DOHH2 (cell line): ENCODE data around the gene FRMD4B.

Source experiments
- H3F3A ChIP-seq: fragments of 200-600 bp; sonication (generic), shearing (Covaris generic); 2 replicates; pipeline ENCODE4 v1.6.0; 2016; ENCODE audit warnings: antibody characterized with exemption, mild to moderate bottlenecking; ENCODE audit not compliant: control insufficient read depth, insufficient read depth
- H3K27ac ChIP-seq: fragments of 200-600 bp; sonication (generic); 2 replicates; pipeline ENCODE4 v1.5.1; 2014; ENCODE audit warnings: low read depth, mild to moderate bottlenecking, low read length, moderate library complexity
- H3K27me3 ChIP-seq: fragments of 200-600 bp; sonication (generic); 2 replicates; pipeline ENCODE4 v1.6.1; 2014; ENCODE audit warnings: mild to moderate bottlenecking, low read length, mixed read lengths; ENCODE audit not compliant: control insufficient read depth
- H3K36me3 ChIP-seq: fragments of 200-600 bp; sonication (generic); 2 replicates; pipeline ENCODE4 v1.6.1; 2014; ENCODE audit warnings: mild to moderate bottlenecking, low read length, moderate library complexity, mixed read lengths; ENCODE audit not compliant: control insufficient read depth
- H3K4me1 ChIP-seq: fragments of 200-600 bp; sonication (generic); 2 replicates; pipeline ENCODE4 v1.6.1; 2014; ENCODE audit warnings: mild to moderate bottlenecking, low read length, mixed read lengths; ENCODE audit not compliant: control insufficient read depth
- H3K4me2 ChIP-seq: fragments of 200-600 bp; sonication (generic); 2 replicates; pipeline ENCODE4 v1.6.0; 2014; ENCODE audit warnings: mild to moderate bottlenecking, low read length, moderate library complexity
- H3K4me3 ChIP-seq: fragments of 200-600 bp; sonication (generic); 2 replicates; pipeline ENCODE4 v1.5.1; 2014; ENCODE audit warnings: mild to moderate bottlenecking, low read length, mixed read lengths
- H3K79me2 ChIP-seq: fragments of 200-600 bp; sonication (generic); 2 replicates; pipeline ENCODE4 v1.6.1; 2014; ENCODE audit warnings: mild to moderate bottlenecking, low read length, mixed read lengths; ENCODE audit not compliant: control insufficient read depth
- H3K9me2 ChIP-seq: fragments of 200-600 bp; sonication (generic); replicated peaks from 2 replicates; pipeline ENCODE4 v1.6.1; 2014; ENCODE audit warnings: mild to moderate bottlenecking, low read length, mixed read lengths; ENCODE audit not compliant: control insufficient read depth
- H3K9me3 ChIP-seq: fragments of 200-600 bp; sonication (generic); 2 replicates; pipeline ENCODE4 v1.6.1; 2014; ENCODE audit warnings: antibody characterized with exemption, low read length, mixed read lengths; ENCODE audit not compliant: control insufficient read depth, insufficient read depth
- H4K20me1 ChIP-seq: fragments of 200-600 bp; sonication (generic); 2 replicates; pipeline ENCODE4 v1.6.0; 2014; ENCODE audit warnings: low read depth, mild to moderate bottlenecking, antibody characterized with exemption, low read length, moderate library complexity; ENCODE audit not compliant: control insufficient read depth, insufficient read depth
- CTCF ChIP-seq: fragments of 200-600 bp; sonication (generic); IDR thresholded peaks from one replicate; pipeline ENCODE4 v1.5.1; 2014; ENCODE audit warnings: antibody characterized with exemption, mild to moderate bottlenecking, low read depth, low read length; ENCODE audit not compliant: poor library complexity, severe bottlenecking
- EZH2phosphoT487 ChIP-seq: fragments of 200-600 bp; sonication (generic); IDR thresholded peaks from 2 replicates; pipeline ENCODE4 v1.6.1; 2017; ENCODE audit warnings: borderline replicate concordance, mild to moderate bottlenecking, antibody characterized with exemption, low read length, moderate library complexity, mixed read lengths

The FRMD4B gene

DNA sequence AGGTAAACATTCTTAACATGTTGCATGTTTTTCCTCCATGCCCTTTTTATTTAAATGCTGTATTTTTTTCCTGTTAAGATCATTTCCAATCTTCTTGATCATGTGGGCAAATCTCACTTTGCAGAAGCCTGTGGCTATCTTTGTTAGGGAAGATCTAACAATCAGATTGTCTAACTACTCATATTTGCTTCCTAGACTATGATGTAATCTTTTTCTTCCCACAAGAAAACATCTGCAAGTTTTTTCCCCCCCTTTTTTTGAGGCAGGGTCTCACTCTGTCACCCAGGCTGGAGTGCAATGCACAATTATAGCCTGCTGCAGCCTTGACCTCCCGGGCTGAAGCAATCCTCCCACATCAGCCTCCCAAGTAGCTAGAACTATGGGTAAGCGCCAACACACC, 248.5 kb downstream of the FRMD4B start:
- no peak overlapping the region for H3K27ac ChIP-seq
- peaks cover 8% of the 10 kb centered on the region for H3K27me3 ChIP-seq
- no peaks in the 10 kb centered on the region for H3K4me1 ChIP-seq
- no peaks in the 10 kb centered on the region for H3K36me3 ChIP-seq
- no peak overlapping the region for H3K4me2 ChIP-seq
- no peaks in the 10 kb centered on the region for H3K9me3 ChIP-seq
- TF ChIP-seq CTCF (no peak), EZH2phosphoT487 (no peak)
- H4K20me1 ChIP-seq = no peaks in the 10 kb centered on the region
- no peaks in the 10 kb centered on the region for H3F3A ChIP-seq
- no peaks in the 10 kb centered on the region for H3K9me2 ChIP-seq
- no peak overlapping the region for H3K4me3 ChIP-seq
- H3K79me2 ChIP-seq = no peaks in the 10 kb centered on the region

GRCh38 chr3:69137005-69137404, 248.9 kb downstream of the FRMD4B start:
- Histone ChIP-seq H3K27ac (no peak overlapping the region), H3K9me3 (no peaks in the 10 kb centered on the region), H3K79me2 (no peaks in the 10 kb centered on the region), H3K27me3 (peaks cover 8% of the 10 kb centered on the region), H4K20me1 (no peaks in the 10 kb centered on the region), H3K4me1 (no peaks in the 10 kb centered on the region), H3K4me3 (no peak overlapping the region), H3F3A (no peaks in the 10 kb centered on the region), H3K9me2 (no peaks in the 10 kb centered on the region), H3K36me3 (no peaks in the 10 kb centered on the region), H3K4me2 (no peak overlapping the region)
- TF ChIP-seq EZH2phosphoT487 (no peak), CTCF (no peak)

- peaks cover 18% of the 10 kb centered on the region; the same call in 1 of the 2 replicates for H3K27me3 ChIP-seq
- H3F3A ChIP-seq = no peaks in the 10 kb centered on the region
- no peaks in the 10 kb centered on the region for H3K9me2 ChIP-seq
- no peak overlapping the region for H3K4me2 ChIP-seq
- H3K36me3 ChIP-seq = no peaks in the 10 kb centered on the region
- no peak overlapping the region for H3K4me3 ChIP-seq
- no peaks in the 10 kb centered on the region for H3K79me2 ChIP-seq
- H3K4me1 ChIP-seq = no peaks in the 10 kb centered on the region
- H3K27ac ChIP-seq = no peak overlapping the region
- no peaks in the 10 kb centered on the region for H3K9me3 ChIP-seq
- H4K20me1 ChIP-seq = no peaks in the 10 kb centered on the region
- no peak for TF ChIP-seq EZH2phosphoT487
- TF ChIP-seq CTCF = no peak
These were observed 255.2 kb downstream of the FRMD4B start for GRCh38 chr3:69130689-69131088.

GRCh38 chr3:69129531-69129930, 256.4 kb downstream of the FRMD4B start:
- no peaks in the 10 kb centered on the region for H3K9me2 ChIP-seq
- no peaks in the 10 kb centered on the region for H4K20me1 ChIP-seq
- H3F3A ChIP-seq = no peaks in the 10 kb centered on the region
- no peaks in the 10 kb centered on the region for H3K4me1 ChIP-seq
- H3K79me2 ChIP-seq = no peaks in the 10 kb centered on the region
- no peak overlapping the region for H3K4me3 ChIP-seq
- H3K27ac ChIP-seq = no peak overlapping the region
- TF ChIP-seq EZH2phosphoT487 = no peak
- no peak for TF ChIP-seq CTCF
- H3K27me3 ChIP-seq = peaks cover 18% of the 10 kb centered on the region; the same call in 1 of the 2 replicates
- no peaks in the 10 kb centered on the region for H3K36me3 ChIP-seq
- H3K9me3 ChIP-seq = no peaks in the 10 kb centered on the region
- no peak overlapping the region for H3K4me2 ChIP-seq
